ENCODE measurements around the gene KIF13A. TPM values are rescaled to one million over a fixed set of nuclear protein-coding genes. Genes with fewer than 3 reads are reported as not detected.

The KIF13A gene
- total and polyA plus RNA-seq, 9 of the 15 experiments (the other 6 are each of a cell fraction or from before 2014, with no cell fraction given) = 3.6 to 44.3 (median 29.7) TPM

GRCh38 chr6:17907406-17908229, 79.8 kb downstream of the KIF13A start (continued):
- no peak for TF ChIP-seq NR3C1 (CRISPR knock-in tag; IDR thresholded peaks at IDR 0.05)
- TF ChIP-seq TAF7 (tag; IDR thresholded peaks at IDR 0.05) = peak; percentile 77
- TF ChIP-seq USF1 (CRISPR knock-in tag; IDR thresholded peaks at IDR 0.05) = no peak
- TF ChIP-seq MAFG (tag; conservative IDR thresholded peaks at IDR 0.05) = peak; percentile 100
- no peak for TF ChIP-seq PURB (CRISPR knock-in tag; IDR thresholded peaks at IDR 0.05; ENCODE audit: low read depth)
- TF ChIP-seq ZNF140 (CRISPR knock-in tag; IDR thresholded peaks at IDR 0.05) = 0 out of 2 replicates have a peak, but pooled peaks have one; percentile 9
- TF ChIP-seq ZC3H4 (CRISPR knock-in tag; IDR thresholded peaks at IDR 0.05; ENCODE audit: borderline replicate concordance) = no peak
- TF ChIP-seq ZNF609 (CRISPR knock-in tag; IDR thresholded peaks at IDR 0.05; ENCODE audit: borderline replicate concordance) = peak; percentile 68; the same call in 1 of the 2 replicates
